Chondrocyte (in vitro differentiated cells): ENCODE results near the gene ARHGAP44. TPM values are rescaled to one million over a fixed set of nuclear protein-coding genes. Genes with fewer than 3 reads are reported as not detected.

Source experiments
- DNase-seq: peaks from one replicate; pipeline ENCODE4 v3.0.0; 2021; ENCODE audit warnings: mixed read lengths, low spot score
- H3K27ac Mint-ChIP-seq: one replicate; pipeline ENCODE4 v1.8.0; 2021; ENCODE audit warnings: mild to moderate bottlenecking, moderate library complexity, mixed read lengths; ENCODE audit not compliant: unreplicated experiment
- H3K27me3 Mint-ChIP-seq: 2 replicates; pipeline ENCODE4 v1.8.0; 2021; ENCODE audit warnings: low read depth, mixed read lengths
- H3K36me3 Mint-ChIP-seq: 2 replicates; pipeline ENCODE4 v1.8.0; 2021; ENCODE audit warnings: low read depth, mixed read lengths
- H3K4me1 Mint-ChIP-seq: 2 replicates; pipeline ENCODE4 v1.8.0; 2021; ENCODE audit warnings: low read depth, mild to moderate bottlenecking, mixed read lengths
- H3K4me3 Mint-ChIP-seq: one replicate; pipeline ENCODE4 v1.8.0; 2021; ENCODE audit warnings: mild to moderate bottlenecking, moderate library complexity, mixed read lengths; ENCODE audit not compliant: unreplicated experiment
- H3K9me3 Mint-ChIP-seq: 2 replicates; pipeline ENCODE4 v1.8.0; 2021; ENCODE audit warnings: low read depth, mixed read lengths
- total RNA-seq: library from RNA; stranded (reverse); gene quantifications from 3 replicates; pipeline ENCODE4 v1.2.1, GENCODE V29; 2021
- TF ChIP-seq, protein P1 (sequence below): fragments of 200-600 bp; sonication (generic); IDR thresholded peaks from 2 replicates; pipeline ENCODE4 v1.5.0; 2021; ENCODE audit warnings: antibody characterized with exemption, mild to moderate bottlenecking, moderate library complexity

ARHGAP44 gene
- total RNA-seq, 1 donor from 2014 or later: 5.7 TPM

DNA sequence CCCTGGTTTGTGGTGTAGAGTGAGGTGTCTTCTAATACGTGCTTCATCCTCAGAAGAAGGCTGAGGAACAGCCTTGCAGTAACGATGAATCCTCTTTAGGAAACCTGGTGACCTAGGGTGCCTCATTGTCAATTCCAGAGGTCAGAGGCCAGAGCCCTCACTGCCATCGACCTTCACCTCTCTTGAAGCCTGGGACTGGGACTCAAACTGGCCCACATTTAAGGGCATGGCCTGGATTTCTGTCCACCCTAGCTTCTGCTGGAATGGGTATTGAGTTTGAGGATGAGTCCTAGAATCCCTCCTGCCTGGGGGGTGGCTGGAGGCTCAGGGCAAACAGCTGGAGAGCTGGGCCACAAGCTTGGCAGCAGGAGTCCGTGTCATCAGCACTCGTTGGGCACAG lies 189.9 kb downstream of the ARHGAP44 start:
- TF ChIP-seq, protein P1, sequence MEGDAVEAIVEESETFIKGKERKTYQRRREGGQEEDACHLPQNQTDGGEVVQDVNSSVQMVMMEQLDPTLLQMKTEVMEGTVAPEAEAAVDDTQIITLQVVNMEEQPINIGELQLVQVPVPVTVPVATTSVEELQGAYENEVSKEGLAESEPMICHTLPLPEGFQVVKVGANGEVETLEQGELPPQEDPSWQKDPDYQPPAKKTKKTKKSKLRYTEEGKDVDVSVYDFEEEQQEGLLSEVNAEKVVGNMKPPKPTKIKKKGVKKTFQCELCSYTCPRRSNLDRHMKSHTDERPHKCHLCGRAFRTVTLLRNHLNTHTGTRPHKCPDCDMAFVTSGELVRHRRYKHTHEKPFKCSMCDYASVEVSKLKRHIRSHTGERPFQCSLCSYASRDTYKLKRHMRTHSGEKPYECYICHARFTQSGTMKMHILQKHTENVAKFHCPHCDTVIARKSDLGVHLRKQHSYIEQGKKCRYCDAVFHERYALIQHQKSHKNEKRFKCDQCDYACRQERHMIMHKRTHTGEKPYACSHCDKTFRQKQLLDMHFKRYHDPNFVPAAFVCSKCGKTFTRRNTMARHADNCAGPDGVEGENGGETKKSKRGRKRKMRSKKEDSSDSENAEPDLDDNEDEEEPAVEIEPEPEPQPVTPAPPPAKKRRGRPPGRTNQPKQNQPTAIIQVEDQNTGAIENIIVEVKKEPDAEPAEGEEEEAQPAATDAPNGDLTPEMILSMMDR: no peak
- H3K27me3 Mint-ChIP-seq: no peaks in the 10 kb centered on the region
- H3K36me3 Mint-ChIP-seq: no peaks in the 10 kb centered on the region
- H3K4me1 Mint-ChIP-seq: peaks cover 8% of the 10 kb centered on the region
- no peak overlapping the region for H3K27ac Mint-ChIP-seq
- no peak overlapping the region for H3K4me3 Mint-ChIP-seq
- H3K9me3 Mint-ChIP-seq: no peaks in the 10 kb centered on the region
- no peak for DNase-seq

DNA sequence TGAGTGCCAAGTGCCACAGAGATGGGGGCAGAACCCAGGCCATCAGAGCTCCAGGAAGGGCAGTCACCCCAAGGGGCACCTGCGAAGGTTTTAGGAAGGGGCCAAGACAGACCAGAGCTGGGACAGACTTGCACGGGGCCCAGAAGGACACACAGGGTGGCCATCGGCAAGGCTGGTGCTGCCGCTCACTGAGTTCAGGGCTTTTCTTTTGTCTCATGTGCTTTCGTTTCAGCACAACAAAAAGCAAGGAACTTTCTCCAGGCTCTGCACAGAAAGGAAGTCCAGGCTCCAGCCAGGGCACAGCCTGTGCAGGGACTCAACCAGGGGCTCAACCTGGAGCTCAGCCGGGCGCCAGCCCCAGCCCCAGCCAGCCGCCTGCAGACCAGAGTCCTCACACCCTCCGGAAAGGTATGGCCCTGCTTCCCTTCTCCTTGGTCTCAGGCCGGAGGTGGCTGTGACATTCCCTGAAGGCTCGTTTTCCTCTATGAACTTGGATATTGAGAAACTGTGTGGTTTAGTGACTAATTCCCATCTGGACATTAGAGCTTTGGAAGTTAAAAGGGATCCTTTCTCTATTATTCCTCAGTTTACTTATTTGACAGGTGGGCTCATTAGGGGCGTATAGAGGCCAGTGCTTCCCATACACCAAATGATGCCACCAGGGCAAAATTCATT lies 190.7 kb downstream of the ARHGAP44 start:
- no peak for DNase-seq
- Mint-ChIP-seq H3K27me3 (no peaks in the 10 kb centered on the region), H3K9me3 (no peaks in the 10 kb centered on the region), H3K4me3 (no peak overlapping the region), H3K36me3 (no peaks in the 10 kb centered on the region), H3K27ac (no peak overlapping the region), H3K4me1 (peaks cover 6% of the 10 kb centered on the region)
- TF ChIP-seq, protein P1: no peak

DNA sequence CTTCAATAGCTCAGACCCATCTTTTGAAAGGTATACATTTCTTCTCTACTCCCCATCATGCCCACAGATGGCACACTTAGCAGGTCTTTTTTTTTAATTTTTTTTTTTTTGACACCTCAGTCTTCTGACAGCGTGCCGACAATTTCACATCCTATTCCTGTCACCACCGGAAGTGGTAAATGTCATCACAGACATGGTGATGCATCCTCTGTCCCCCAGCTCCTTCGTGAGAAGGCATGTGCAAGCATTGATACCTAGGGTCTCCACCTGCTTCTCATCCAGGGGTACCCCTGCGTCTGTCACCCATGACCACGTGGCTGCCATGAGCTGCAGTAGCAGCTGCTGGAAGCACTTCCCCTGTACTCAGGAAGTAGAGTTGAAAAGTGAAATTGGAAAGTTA lies 192.9 kb downstream of the ARHGAP44 start:
- Mint-ChIP-seq H3K27ac (no peak overlapping the region), H3K36me3 (no peaks in the 10 kb centered on the region), H3K4me3 (no peak overlapping the region), H3K4me1 (peaks cover 10% of the 10 kb centered on the region), H3K9me3 (no peaks in the 10 kb centered on the region), H3K27me3 (no peaks in the 10 kb centered on the region)
- no peak for DNase-seq
- TF ChIP-seq, protein P1: no peak

DNA sequence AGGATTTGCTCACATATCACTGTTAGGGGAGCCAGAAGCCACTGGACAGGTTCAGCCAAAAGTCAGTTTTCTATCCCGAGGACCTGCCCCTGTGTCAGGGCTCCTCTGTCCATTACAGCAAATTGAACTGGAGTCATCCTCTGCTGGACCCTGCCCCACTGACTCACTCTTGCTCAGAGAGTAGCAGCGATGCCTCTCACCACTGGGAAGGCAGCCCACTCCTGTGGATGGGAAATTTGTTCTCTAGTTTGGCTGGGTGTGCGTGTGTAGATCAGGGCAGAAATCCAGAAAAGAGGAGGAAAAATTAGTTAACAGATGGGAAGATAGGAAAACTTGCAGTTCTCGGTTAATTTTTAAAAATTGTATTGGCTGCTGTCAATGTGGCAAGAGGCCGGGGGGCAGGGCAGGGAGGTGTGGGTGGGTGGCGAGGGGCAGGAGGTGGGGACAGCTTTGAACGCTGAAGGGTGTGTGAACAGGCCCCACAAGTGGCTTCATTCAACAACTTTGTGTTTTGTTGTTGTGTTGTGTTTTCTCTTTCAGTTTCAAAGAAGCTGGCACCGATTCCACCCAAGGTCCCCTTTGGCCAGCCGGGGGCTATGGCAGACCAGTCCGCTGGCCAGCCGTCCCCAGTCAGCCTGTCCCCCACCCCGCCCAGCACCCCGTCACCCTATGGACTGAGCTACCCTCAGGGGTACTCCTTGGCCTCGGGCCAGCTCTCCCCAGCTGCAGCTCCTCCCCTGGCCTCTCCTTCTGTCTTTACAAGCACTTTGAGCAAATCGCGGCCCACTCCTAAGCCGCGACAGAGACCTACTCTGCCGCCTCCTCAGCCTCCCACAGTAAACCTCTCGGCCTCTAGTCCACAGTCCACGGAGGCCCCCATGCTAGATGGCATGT lies 194.9 kb downstream of the ARHGAP44 start:
- Mint-ChIP-seq H3K27ac (no peak overlapping the region), H3K4me3 (no peak overlapping the region), H3K27me3 (no peaks in the 10 kb centered on the region), H3K9me3 (no peaks in the 10 kb centered on the region), H3K4me1 (peaks cover 13% of the 10 kb centered on the region), H3K36me3 (no peaks in the 10 kb centered on the region)
- TF ChIP-seq, protein P1: no peak
- no peak for DNase-seq

DNA sequence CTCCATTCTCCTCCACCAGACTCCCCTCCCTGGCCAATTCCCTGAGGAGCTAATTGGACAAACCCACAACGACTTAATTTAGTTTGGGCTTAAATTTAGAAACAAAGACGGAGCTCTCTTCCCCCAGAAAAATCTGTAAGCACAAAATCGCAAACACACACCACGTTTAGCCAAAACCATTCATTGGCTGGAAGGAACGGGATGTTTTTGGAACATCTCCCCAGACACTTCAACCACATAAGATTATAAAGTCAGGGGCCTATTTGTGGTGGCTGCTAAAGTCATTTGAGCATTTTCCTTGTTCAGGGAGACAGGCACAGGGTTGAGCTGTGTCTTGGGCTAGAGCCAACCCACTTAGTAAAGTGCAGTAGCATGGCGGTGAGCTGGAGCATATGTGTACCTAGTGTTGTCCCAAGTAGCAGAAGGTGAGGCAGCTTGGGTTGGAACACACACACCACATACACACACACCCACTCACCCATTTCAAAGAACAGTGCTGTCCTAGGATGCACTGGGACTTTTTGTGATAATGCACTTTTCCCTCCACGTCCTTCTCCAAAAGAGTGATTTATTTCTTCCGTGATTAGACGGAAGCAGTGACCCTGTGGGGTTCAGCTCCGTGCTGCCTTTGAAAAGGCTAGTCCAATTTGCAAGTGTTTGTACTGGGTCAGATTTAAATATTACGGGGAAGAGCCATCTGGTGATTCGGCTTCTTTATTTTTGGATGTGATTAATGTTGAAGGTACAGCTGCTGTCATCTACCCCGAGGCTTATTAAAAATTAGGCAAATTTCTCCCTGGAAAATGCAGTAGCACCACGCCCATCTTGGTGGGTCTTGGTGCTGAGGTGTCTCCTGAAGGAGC lies 196.4 kb downstream of the ARHGAP44 start:
- TF ChIP-seq, protein P1: no peak
- Mint-ChIP-seq H3K36me3 (peaks cover 6% of the 10 kb centered on the region), H3K4me3 (no peak overlapping the region), H3K27ac (no peak overlapping the region), H3K27me3 (no peaks in the 10 kb centered on the region), H3K9me3 (no peaks in the 10 kb centered on the region), H3K4me1 (peaks cover 13% of the 10 kb centered on the region)
- no peak for DNase-seq
